Occipital lobe (tissue), 3 donors: Measurements from ENCODE around the gene RBM12. TPM values are rescaled to one million over a fixed set of nuclear protein-coding genes. Genes with fewer than 3 reads are reported as not detected.

Source experiments
- DNase-seq: peaks from one replicate; lab custom pipeline; 2025; lab: John Stamatoyannopoulos, UW
- small RNA-seq: library from RNA; depleted of rRNA; stranded (forward); fragments of <200 nt; gene quantifications from one replicate; pipeline ENCODE3, GENCODE V24; 2014
- total RNA-seq: library from RNA; depleted of rRNA; stranded (reverse); fragments of >200 nt; gene quantifications from one replicate; pipeline ENCODE4 v1.2.3, GENCODE V29; 2014

RBM12 gene
- total RNA-seq, 1 donor from 2014 or later, result 108 TPM

DNA sequence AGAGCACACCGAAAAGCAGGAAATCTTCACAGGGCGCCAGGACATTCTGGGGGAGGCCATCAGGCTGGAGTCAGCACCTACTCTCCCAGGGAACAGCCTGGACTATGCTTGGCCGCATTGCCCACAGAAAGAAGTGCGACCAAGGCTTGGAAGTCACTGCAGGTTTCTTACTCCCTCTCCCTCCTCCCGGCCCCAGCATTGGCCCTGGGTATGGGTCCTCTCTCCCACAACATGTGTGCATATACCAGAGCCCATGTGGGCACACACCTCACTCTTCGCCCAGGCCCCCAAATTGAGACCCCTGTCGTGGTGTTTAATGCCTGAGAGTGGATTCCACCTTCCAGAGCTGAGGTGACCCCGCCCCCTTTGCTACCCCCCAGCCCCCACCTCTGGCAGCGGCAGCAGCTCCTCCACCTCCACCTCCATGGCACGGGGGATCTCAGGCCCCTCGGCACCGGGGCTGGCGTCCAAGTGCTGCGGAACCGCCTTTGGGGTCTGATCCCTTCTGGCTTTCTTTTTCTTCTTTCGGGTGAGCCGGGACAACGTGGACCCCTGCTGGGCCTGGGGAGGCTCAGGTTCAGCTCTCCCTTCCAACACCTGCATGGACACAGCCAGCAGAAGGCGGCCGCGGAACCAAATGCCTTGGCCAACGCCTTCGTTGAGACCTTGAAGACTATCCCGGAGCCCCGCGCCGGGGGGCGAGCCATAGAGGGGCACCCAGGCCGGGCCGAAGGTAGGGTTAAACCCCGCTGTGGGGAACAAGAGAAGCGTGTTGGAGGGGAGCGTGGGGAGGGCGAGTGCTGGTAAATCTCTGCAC, 64.3 kb downstream of the RBM12 start:
- no peak for DNase-seq

DNA sequence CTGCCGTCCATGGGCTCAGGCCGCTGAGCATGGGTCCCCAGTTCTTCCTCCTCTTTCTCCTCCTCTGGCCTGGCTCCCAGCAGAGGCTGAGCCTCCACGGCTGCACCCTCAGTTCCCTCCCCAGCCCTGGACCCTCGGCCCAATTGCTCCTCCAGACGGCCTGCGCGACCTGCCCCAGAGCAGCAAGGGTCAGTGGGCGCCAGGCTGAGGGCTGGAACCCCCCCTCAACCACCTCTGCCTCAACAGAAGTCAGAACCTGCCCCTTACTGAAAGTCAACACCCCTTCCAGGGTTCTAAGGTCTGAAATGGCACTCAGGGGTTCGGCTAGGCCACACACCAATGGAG, 65.0 kb downstream of the RBM12 start:
- no peak for DNase-seq

Small RNAs within 50 kb of the gene (small RNA-seq; reads per million reads assigned to genes)
- not detected for gene RNU6-759P

Other genes starting within 250 kb of the RBM12 start
- 0.62 TPM for gene GDF5, start 226.7 kb downstream of the RBM12 start, total RNA-seq
- 21.8 TPM for gene CEP250, start 209.3 kb downstream of the RBM12 start, total RNA-seq
- gene C20orf173, start 135.2 kb downstream of the RBM12 start, total RNA-seq, result not detected
- 204 TPM for gene ERGIC3, start 122.8 kb downstream of the RBM12 start, total RNA-seq
- gene SPAG4, start 49.1 kb downstream of the RBM12 start, total RNA-seq, result 1.4 TPM
- 55.1 TPM for gene CPNE1, start within 50 bp of the RBM12 start, total RNA-seq
- gene NFS1, start 34.5 kb upstream of the RBM12 start, total RNA-seq, result 40.6 TPM
- gene ROMO1, start 34.5 kb upstream of the RBM12 start, total RNA-seq, result 57.4 TPM
- 490 TPM for gene RBM39, start 77.4 kb upstream of the RBM12 start, total RNA-seq
- 46.3 TPM for gene PHF20, start 107.1 kb upstream of the RBM12 start, total RNA-seq